ENCODE results near the gene MAST1.

MAST1 gene

GRCh38 chr19:12788682-12789097 lies 49.6 kb upstream of the MAST1 start (continued):
- TF ChIP-seq ZNF18 (tag by site-specific recombination; IDR thresholded peaks at IDR 0.05) (no peak; the same call in 1 of the 2 replicates), ZNF416 (tag by site-specific recombination; IDR thresholded peaks at IDR 0.05) (no peak)

GRCh38 chr19:12789098-12789903 lies 49.0 kb upstream of the MAST1 start:
- peak overlapping the region; percentile 30 for H3K4me3 ChIP-seq (ENCODE audit: low read depth, low read length)
- ChIA-PET POLR2A (interaction anchor here (0.7 to 1.2 kb wide), 2 partner anchors 12 to 216 kb away, joined by 3 to 4 read pairs; no protein-coding TSS in a partner anchor), CTCF (interaction anchor here (0.7 to 3.4 kb wide), 5 partner anchors 12 to 37 kb away, joined by 4 to 20 read pairs (median 11); no protein-coding TSS in a partner anchor)
- no peaks in the 10 kb centered on the region for H3K9me3 ChIP-seq (ENCODE audit: control insufficient read depth, insufficient read depth, low read depth, low read length)
- 0 out of 2 replicates have a peak, but pooled peaks have one; percentile 9 for TF ChIP-seq ZBTB17 (tag by site-specific recombination; IDR thresholded peaks at IDR 0.05)
- 0 out of 2 replicates have a peak, but pooled peaks have one; percentile 80 for TF ChIP-seq ZNF18 (tag by site-specific recombination; IDR thresholded peaks at IDR 0.05)
- TF ChIP-seq ZNF169 (tag by site-specific recombination; IDR thresholded peaks at IDR 0.05): no peak
- TF ChIP-seq ZBTB10 (tag by site-specific recombination; IDR thresholded peaks at IDR 0.05): 0 out of 2 replicates have a peak, but pooled peaks have one; percentile 39
- 0 out of 2 replicates have a peak, but pooled peaks have one; percentile 10 for TF ChIP-seq ZBTB48 (tag by site-specific recombination; IDR thresholded peaks at IDR 0.05)
- no peak for TF ChIP-seq GLI4 (tag by site-specific recombination; IDR thresholded peaks at IDR 0.05)
- 0 out of 2 replicates have a peak, but pooled peaks have one; percentile 30 for TF ChIP-seq KLF1 (tag by site-specific recombination; IDR thresholded peaks at IDR 0.05)
- TF ChIP-seq ZBTB8A (tag by site-specific recombination; IDR thresholded peaks at IDR 0.05): 0 out of 2 replicates have a peak, but pooled peaks have one; percentile 2
- 0 out of 2 replicates have a peak, but pooled peaks have one; percentile 19 for TF ChIP-seq ZNF580 (tag by site-specific recombination; IDR thresholded peaks at IDR 0.05)
- 0 out of 2 replicates have a peak, but pooled peaks have one; percentile 9 for TF ChIP-seq ZNF366 (tag by site-specific recombination; conservative IDR thresholded peaks at IDR 0.05)
- peak; percentile 11 for TF ChIP-seq ZFHX2 (tag by site-specific recombination; conservative IDR thresholded peaks at IDR 0.05)
- TF ChIP-seq ZNF335 (tag by site-specific recombination; conservative IDR thresholded peaks at IDR 0.05): peak; percentile 37; the same call in 1 of the 2 replicates
- TF ChIP-seq ZNF221 (tag by site-specific recombination; IDR thresholded peaks at IDR 0.05; ENCODE audit: borderline replicate concordance): no peak
- TF ChIP-seq ZNF394 (tag by site-specific recombination; IDR thresholded peaks at IDR 0.05; ENCODE audit: borderline replicate concordance): peak; percentile 81
- TF ChIP-seq ZNF596 (tag by site-specific recombination; IDR thresholded peaks at IDR 0.05): peak; percentile 56
- H3K4me1 ChIP-seq (ENCODE audit: control insufficient read depth, insufficient read depth, low read length): peaks cover 21% of the 10 kb centered on the region
- no peaks in the 10 kb centered on the region; a peak in 1 of 3 replicates for H3K36me3 ChIP-seq (ENCODE audit: control insufficient read depth in 2 of 2, insufficient read depth in 1 of 2, low read length in 2 of 2)
- H3K27ac ChIP-seq (ENCODE audit: extremely low read depth, low read depth, low read length): peak overlapping the region; percentile 20
